Panc1 (cell line): Measurements from ENCODE around the gene CFAP299. TPM values are rescaled to one million over a fixed set of nuclear protein-coding genes. Genes with fewer than 3 reads are reported as not detected.

Experiments used
- ATAC-seq: fragments of 200-7000 bp; cut with Tn5 transposase; 2 replicates; pipeline ENCODE4 v1.9.1; 2020; ENCODE audit warnings: mild to moderate bottlenecking, moderate library complexity
- BruUV-seq: library from RNA; stranded (reverse); fragments of 400-500 nt; replicated peaks from 2 replicates; lab custom pipeline; 2021; lab: Mats Ljungman, UMichigan
- CTCF ChIA-PET: fragments of 300-600 bp; sonication (Branson Sonifier 250); formaldehyde crosslinking; loops from one replicate; lab custom pipeline; 2022; ENCODE audit warnings: antibody characterized with exemption; lab: Charles Lee
- POLR2A ChIA-PET: fragments of 300-600 bp; sonication (Branson Sonifier 250); formaldehyde crosslinking; loops from one replicate; lab custom pipeline; 2022; ENCODE audit warnings: antibody characterized with exemption; lab: Charles Lee
- DNase-seq: peaks from one replicate; pipeline ENCODE4 v3.0.0-alpha.2; 2010; ENCODE audit warnings: low read depth, low spot score
- H3K27ac ChIP-seq: 2 replicates; pipeline ENCODE4 v1.5.1; 2011; ENCODE audit warnings: mild to moderate bottlenecking, low read length, inconsistent platforms
- H3K27me3 ChIP-seq: fragments of 200-500 bp; sonication (Bioruptor generic); 2 replicates; pipeline ENCODE4 v1.6.0; 2014; ENCODE audit warnings: low read length, inconsistent platforms; ENCODE audit not compliant: control insufficient read depth, insufficient read depth
- H3K36me3 ChIP-seq: fragments of 200-500 bp; sonication (Bioruptor generic); 2 replicates; pipeline ENCODE4 v1.5.1; 2014; ENCODE audit warnings: inconsistent platforms, mild to moderate bottlenecking, low read length, moderate library complexity; ENCODE audit not compliant: control insufficient read depth, insufficient read depth
- H3K4me1 ChIP-seq: 2 replicates; pipeline ENCODE4 v1.5.1; 2011; ENCODE audit warnings: inconsistent platforms, mild to moderate bottlenecking, low read length, moderate library complexity; ENCODE audit not compliant: control insufficient read depth, insufficient read depth
- H3K4me3 ChIP-seq, 2 experiments: 2 replicates each; pipeline ENCODE4 v1.5.1; 2011 to 2012; ENCODE audit warnings: low read depth in 2 of 2, low read length in 2 of 2, mild to moderate bottlenecking in 2 of 2, inconsistent platforms in 1 of 2, moderate library complexity in 1 of 2
- H3K9me3 ChIP-seq: fragments of 200-500 bp; sonication (Bioruptor generic); 2 replicates; pipeline ENCODE4 v1.5.1; 2014; ENCODE audit warnings: low read depth, mild to moderate bottlenecking, inconsistent platforms, low read length, moderate library complexity; ENCODE audit not compliant: control insufficient read depth, insufficient read depth
- POLR2AphosphoS5 ChIP-seq: IDR thresholded peaks from 2 replicates; pipeline ENCODE4 v1.6.1; 2012; ENCODE audit warnings: mild to moderate bottlenecking, low read depth, low read length, moderate library complexity
- SIN3A ChIP-seq: IDR thresholded peaks from 2 replicates; pipeline ENCODE4 v1.6.1; 2012; ENCODE audit warnings: low read depth, mild to moderate bottlenecking, low read length, moderate library complexity, borderline replicate concordance; ENCODE audit not compliant: insufficient read depth
- TCF7L2 ChIP-seq: IDR thresholded peaks from 2 replicates; pipeline ENCODE4 v1.6.1; 2011; ENCODE audit warnings: mild to moderate bottlenecking, low read depth, low read length, inconsistent platforms
- in situ Hi-C: cut with HindIII; loops from 2 replicates; pipeline ENCODE4 v1.10.0; 2016; ENCODE audit warnings: low sequenced_read_pairs, low pct_unique_long_range_greater_than_20kb
- intact Hi-C: fragments of 100-400 bp; cut with micrococcal nuclease; formaldehyde crosslinking; loops from one replicate; pipeline ENCODE4 v1.10.0; 2022; ENCODE audit not compliant: unreplicated experiment
- total RNA-seq: library from RNA; stranded (reverse); gene quantifications from one replicate; pipeline ENCODE4 v1.2.1, GENCODE V29; 2021; ENCODE audit not compliant: unreplicated experiment
- TF ChIP-seq, protein P1 (sequence below): fragments of 450-650 bp; IDR thresholded peaks from 2 replicates; pipeline ENCODE4 v1.5.1; 2017; ENCODE audit warnings: mild to moderate bottlenecking
- TF ChIP-seq, protein P2 (sequence below), 2 experiments: IDR thresholded peaks; 2 replicates each; pipeline ENCODE4 v1.6.1; 2011 to 2012; ENCODE audit warnings: low read depth in 2 of 2, control low read depth in 1 of 2, low read length in 1 of 2, mild to moderate bottlenecking in 1 of 2, moderate library complexity in 1 of 2; ENCODE audit not compliant: insufficient read depth in 1 of 2

CFAP299 gene
- total RNA-seq, 1 experiment from 2014 or later: not detected

- Histone ChIP-seq H3K27ac (no peak overlapping the region), H3K4me1 (no peaks in the 10 kb centered on the region), H3K9me3 (no peaks in the 10 kb centered on the region), H3K27me3 (no peaks in the 10 kb centered on the region), H3K4me3 (no peak overlapping the region), H3K36me3 (no peaks in the 10 kb centered on the region)
- intact Hi-C loops (no loop called here), in situ Hi-C loops (no loop called here)
- CTCF ChIA-PET: no interaction called here
- POLR2A ChIA-PET: no interaction called here
- ATAC-seq (no peak), DNase-seq (no peak)
- no TSS peak for BruUV-seq
- no peak for TF ChIP-seq POLR2AphosphoS5
- TF ChIP-seq SIN3A: no peak
Observed at GRCh38 chr4:80751200-80751599, 415.7 kb downstream of the CFAP299 start.

DNA sequence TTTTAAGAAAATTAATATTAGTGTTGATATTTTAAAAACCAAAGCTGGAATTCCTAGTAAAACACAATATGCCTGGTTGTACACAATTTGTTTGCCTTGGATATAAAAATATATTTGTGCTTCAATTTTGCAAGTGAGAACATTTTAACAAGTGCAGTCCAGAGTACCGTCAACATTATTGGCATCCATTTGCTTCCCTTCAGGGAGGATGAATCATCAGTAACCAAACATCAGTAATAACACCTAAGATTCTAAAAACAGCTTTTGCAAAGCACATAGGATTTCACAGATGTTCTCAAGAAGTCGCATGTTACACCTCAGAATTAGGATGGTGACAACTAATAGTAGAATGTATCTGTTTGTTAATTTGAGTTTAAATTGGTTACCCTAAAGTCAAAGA is 432.4 kb downstream of the CFAP299 start:
- CTCF ChIA-PET: no interaction called here
- in situ Hi-C loops: no loop called here
- no peak for DNase-seq

GRCh38 chr4:80776168-80776567 is 440.6 kb downstream of the CFAP299 start:
- ChIA-PET CTCF (no interaction called here), POLR2A (no interaction called here)
- in situ Hi-C loops: no loop called here
- H3K36me3 ChIP-seq: no peaks in the 10 kb centered on the region
- H3K27ac ChIP-seq: no peak overlapping the region
- no peak overlapping the region for H3K4me3 ChIP-seq
- ATAC-seq: no peak
- no peaks in the 10 kb centered on the region for H3K9me3 ChIP-seq
- no peak for DNase-seq
- no peaks in the 10 kb centered on the region for H3K4me1 ChIP-seq
- intact Hi-C loops: no loop called here
- TF ChIP-seq, protein P1, sequence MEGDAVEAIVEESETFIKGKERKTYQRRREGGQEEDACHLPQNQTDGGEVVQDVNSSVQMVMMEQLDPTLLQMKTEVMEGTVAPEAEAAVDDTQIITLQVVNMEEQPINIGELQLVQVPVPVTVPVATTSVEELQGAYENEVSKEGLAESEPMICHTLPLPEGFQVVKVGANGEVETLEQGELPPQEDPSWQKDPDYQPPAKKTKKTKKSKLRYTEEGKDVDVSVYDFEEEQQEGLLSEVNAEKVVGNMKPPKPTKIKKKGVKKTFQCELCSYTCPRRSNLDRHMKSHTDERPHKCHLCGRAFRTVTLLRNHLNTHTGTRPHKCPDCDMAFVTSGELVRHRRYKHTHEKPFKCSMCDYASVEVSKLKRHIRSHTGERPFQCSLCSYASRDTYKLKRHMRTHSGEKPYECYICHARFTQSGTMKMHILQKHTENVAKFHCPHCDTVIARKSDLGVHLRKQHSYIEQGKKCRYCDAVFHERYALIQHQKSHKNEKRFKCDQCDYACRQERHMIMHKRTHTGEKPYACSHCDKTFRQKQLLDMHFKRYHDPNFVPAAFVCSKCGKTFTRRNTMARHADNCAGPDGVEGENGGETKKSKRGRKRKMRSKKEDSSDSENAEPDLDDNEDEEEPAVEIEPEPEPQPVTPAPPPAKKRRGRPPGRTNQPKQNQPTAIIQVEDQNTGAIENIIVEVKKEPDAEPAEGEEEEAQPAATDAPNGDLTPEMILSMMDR: no peak
- TF ChIP-seq SIN3A: no peak
- no peak for TF ChIP-seq TCF7L2
- no peak for TF ChIP-seq POLR2AphosphoS5
- TF ChIP-seq, protein P2, sequence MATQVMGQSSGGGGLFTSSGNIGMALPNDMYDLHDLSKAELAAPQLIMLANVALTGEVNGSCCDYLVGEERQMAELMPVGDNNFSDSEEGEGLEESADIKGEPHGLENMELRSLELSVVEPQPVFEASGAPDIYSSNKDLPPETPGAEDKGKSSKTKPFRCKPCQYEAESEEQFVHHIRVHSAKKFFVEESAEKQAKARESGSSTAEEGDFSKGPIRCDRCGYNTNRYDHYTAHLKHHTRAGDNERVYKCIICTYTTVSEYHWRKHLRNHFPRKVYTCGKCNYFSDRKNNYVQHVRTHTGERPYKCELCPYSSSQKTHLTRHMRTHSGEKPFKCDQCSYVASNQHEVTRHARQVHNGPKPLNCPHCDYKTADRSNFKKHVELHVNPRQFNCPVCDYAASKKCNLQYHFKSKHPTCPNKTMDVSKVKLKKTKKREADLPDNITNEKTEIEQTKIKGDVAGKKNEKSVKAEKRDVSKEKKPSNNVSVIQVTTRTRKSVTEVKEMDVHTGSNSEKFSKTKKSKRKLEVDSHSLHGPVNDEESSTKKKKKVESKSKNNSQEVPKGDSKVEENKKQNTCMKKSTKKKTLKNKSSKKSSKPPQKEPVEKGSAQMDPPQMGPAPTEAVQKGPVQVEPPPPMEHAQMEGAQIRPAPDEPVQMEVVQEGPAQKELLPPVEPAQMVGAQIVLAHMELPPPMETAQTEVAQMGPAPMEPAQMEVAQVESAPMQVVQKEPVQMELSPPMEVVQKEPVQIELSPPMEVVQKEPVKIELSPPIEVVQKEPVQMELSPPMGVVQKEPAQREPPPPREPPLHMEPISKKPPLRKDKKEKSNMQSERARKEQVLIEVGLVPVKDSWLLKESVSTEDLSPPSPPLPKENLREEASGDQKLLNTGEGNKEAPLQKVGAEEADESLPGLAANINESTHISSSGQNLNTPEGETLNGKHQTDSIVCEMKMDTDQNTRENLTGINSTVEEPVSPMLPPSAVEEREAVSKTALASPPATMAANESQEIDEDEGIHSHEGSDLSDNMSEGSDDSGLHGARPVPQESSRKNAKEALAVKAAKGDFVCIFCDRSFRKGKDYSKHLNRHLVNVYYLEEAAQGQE (IDR thresholded peaks at IDR 0.05; ENCODE audit: insufficient read depth in 1 of 2, low read depth in 2 of 2, low read length in 1 of 2): no peak
- H3K27me3 ChIP-seq: no peaks in the 10 kb centered on the region
- no TSS peak for BruUV-seq

More for the DNA sequence above, 432.4 kb downstream of the CFAP299 start:
- H3K4me1 ChIP-seq: no peaks in the 10 kb centered on the region
- TF ChIP-seq SIN3A (no peak), TCF7L2 (no peak), POLR2AphosphoS5 (no peak)
- TF ChIP-seq, protein P1: no peak
- TF ChIP-seq, protein P2 (IDR thresholded peaks at IDR 0.05; ENCODE audit: insufficient read depth in 1 of 2, low read depth in 2 of 2, low read length in 1 of 2): no peak
- no peak overlapping the region for H3K27ac ChIP-seq
- BruUV-seq: no TSS peak
- no peaks in the 10 kb centered on the region for H3K27me3 ChIP-seq
- intact Hi-C loops: no loop called here
- ATAC-seq: no peak
- H3K4me3 ChIP-seq: no peak overlapping the region
- H3K9me3 ChIP-seq: no peaks in the 10 kb centered on the region
- H3K36me3 ChIP-seq: no peaks in the 10 kb centered on the region
- POLR2A ChIA-PET: no interaction called here
